Activated naive CD8-positive, alpha-beta T cell treated with anti-CD3 and anti-CD28 coated beads, Interleukin-2, amount 10 ng/mL, durations not matched to agents 7 days and 5 days (primary cell): Measurements from ENCODE around the gene BNIP3. TPM values are rescaled to one million over a fixed set of nuclear protein-coding genes. Genes with fewer than 3 reads are reported as not detected.
"Not testable (repeated sequence)": the region's sequence is repeated elsewhere in the genome, so short reads cannot be mapped to it uniquely, and the experiment has no call there.

ENCODE experiments used
- ATAC-seq: fragments of 150-1000 bp; cut with Tn5 transposase; one replicate; pipeline ENCODE4 v1.10.0; 2021; ENCODE audit warnings: low read depth, moderate library complexity
- POLR2A ChIA-PET: fragments of 350-600 bp; sonication (Branson Sonifier 250); formaldehyde crosslinking; loops from one replicate; lab custom pipeline; 2021; ENCODE audit warnings: antibody characterized with exemption; lab: Charles Lee
- DNase-seq: peaks from one replicate; pipeline ENCODE4 v3.0.0; 2021
- H3K27ac Mint-ChIP-seq: one replicate; pipeline ENCODE4 v1.8.0; 2022; ENCODE audit warnings: mild to moderate bottlenecking, mixed read lengths
- H3K27me3 Mint-ChIP-seq: one replicate; pipeline ENCODE4 v1.8.0; 2022; ENCODE audit warnings: mild to moderate bottlenecking, moderate library complexity, mixed read lengths
- H3K36me3 Mint-ChIP-seq: one replicate; pipeline ENCODE4 v1.8.0; 2021; ENCODE audit warnings: mild to moderate bottlenecking, mixed read lengths
- H3K4me1 Mint-ChIP-seq: one replicate; pipeline ENCODE4 v1.8.0; 2021; ENCODE audit warnings: mixed read lengths
- H3K4me3 Mint-ChIP-seq: one replicate; pipeline ENCODE4 v1.8.0; 2022; ENCODE audit warnings: mild to moderate bottlenecking, moderate library complexity, mixed read lengths
- H3K9me3 Mint-ChIP-seq: one replicate; pipeline ENCODE4 v1.8.0; 2021; ENCODE audit warnings: mixed read lengths
- total RNA-seq, 2 experiments: library from RNA; stranded (reverse); gene quantifications; one replicate each; pipeline ENCODE4 v1.2.3, GENCODE V29; 2021

The BNIP3 gene
- total RNA-seq, 2 experiments from 2014 or later: 67.0 to 69.4 TPM

DNA sequence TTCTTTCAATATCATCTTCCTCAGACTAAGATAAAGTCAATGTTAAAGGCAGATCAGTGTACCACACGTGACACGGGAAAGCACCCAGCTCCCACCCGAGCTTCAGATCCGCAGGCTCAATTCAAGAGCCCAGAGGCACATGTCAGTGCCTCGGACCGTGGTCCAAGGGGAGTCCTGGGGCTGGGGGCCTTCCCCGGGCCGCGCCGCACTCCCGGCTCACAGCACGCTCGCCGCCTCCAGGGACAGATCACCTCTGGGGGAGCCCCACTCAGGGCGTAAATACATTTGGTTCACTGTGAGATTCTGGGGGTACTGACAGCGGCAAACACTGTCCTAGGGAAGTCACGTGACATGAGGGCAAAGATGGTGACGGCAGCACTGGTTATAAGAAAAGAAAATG lies 10.8 kb downstream of the BNIP3 start:
- no peaks in the 10 kb centered on the region for H3K27me3 Mint-ChIP-seq
- no peak for DNase-seq
- peaks cover 37% of the 10 kb centered on the region for H3K4me1 Mint-ChIP-seq
- no peaks in the 10 kb centered on the region for H3K9me3 Mint-ChIP-seq
- POLR2A ChIA-PET: interaction anchor here (0.6 kb wide), 1 partner anchor 64 kb away, joined by 3 read pairs; no protein-coding TSS in a partner anchor
- ATAC-seq: no peak
- no peak overlapping the region for H3K4me3 Mint-ChIP-seq
- H3K27ac Mint-ChIP-seq: peak overlapping the region; percentile 62
- peaks cover 30% of the 10 kb centered on the region for H3K36me3 Mint-ChIP-seq

DNA sequence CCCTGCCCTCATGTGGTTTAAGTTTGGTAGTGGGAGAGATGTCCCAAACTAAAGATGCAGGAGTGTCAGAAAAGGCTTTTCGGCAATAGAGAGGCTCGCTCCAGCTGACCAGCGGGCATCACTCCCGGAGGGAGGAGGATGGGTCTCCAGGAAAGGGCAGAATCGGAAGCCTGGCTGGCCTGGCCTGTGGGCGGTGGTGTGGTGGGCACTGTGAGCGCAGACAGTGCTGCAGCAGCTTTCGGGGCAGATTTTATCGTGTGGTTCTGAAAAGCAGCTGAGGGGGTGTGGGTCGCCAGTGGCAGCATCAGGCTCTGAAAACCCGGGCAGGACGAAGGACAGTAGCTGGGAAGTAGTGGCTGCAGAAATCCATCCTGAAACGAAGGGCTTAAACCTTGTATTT lies 12.8 kb downstream of the BNIP3 start:
- peaks cover 34% of the 10 kb centered on the region for H3K4me1 Mint-ChIP-seq
- H3K27me3 Mint-ChIP-seq: no peaks in the 10 kb centered on the region
- no peak overlapping the region for H3K4me3 Mint-ChIP-seq
- H3K27ac Mint-ChIP-seq: no peak overlapping the region
- no peaks in the 10 kb centered on the region for H3K9me3 Mint-ChIP-seq
- H3K36me3 Mint-ChIP-seq: peaks cover 31% of the 10 kb centered on the region
- ATAC-seq (no peak), DNase-seq (no peak)
- POLR2A ChIA-PET: no interaction called here

DNA sequence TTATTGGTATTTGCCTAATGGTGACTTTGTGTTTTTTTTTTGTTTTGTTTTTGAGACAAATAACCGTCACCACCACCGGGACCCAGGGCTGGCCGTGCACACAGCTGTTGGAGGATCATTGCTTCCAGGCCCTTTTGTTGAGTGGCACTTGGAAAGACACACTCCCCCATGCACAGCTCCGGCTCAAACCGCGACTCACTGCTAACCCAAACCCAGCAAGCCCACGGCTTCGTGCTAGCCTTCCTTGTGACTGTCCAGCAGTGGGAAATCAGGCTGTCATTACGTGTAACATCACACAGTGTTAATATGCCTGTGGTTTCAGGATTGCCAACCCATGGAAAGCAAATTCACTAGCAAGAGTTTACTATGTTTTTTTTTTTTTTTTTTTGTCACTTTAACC lies 17.4 kb downstream of the BNIP3 start:
- H3K4me1 Mint-ChIP-seq: peaks cover 16% of the 10 kb centered on the region
- peak overlapping the region; percentile 42 for H3K27ac Mint-ChIP-seq
- H3K9me3 Mint-ChIP-seq: no peaks in the 10 kb centered on the region
- H3K36me3 Mint-ChIP-seq: peaks cover 17% of the 10 kb centered on the region
- DNase-seq (no peak), ATAC-seq (no peak)
- H3K4me3 Mint-ChIP-seq: no peak overlapping the region
- no peaks in the 10 kb centered on the region for H3K27me3 Mint-ChIP-seq
- POLR2A ChIA-PET: interaction anchor here (0.6 to 1.4 kb wide), 3 partner anchors 17 to 444 kb away, joined by 3 to 7 read pairs (median 4); partner anchors contain the start of genes BNIP3 and PPP2R2D

DNA sequence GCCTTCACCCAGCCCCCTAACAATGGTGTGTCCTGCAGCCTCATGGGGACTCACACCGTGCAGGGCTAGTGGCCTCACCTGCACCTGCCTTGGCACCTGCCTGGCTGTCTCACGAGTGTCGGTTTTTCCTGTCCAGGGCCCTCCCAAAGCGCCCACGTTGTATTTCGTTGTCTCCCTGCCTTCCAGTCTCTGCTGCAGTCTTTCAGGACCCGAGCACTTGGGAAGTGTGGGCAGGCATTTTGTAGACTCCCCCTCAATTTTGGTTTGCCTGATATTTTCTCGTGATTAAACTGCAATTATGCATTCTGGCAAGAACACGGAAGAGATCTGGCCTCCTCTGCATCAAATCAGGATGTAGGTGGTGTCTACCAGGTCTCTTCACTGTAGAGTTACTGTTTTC lies 17.9 kb downstream of the BNIP3 start:
- POLR2A ChIA-PET: no interaction called here
- no peak overlapping the region for H3K4me3 Mint-ChIP-seq
- H3K36me3 Mint-ChIP-seq: peaks cover 15% of the 10 kb centered on the region
- no peaks in the 10 kb centered on the region for H3K9me3 Mint-ChIP-seq
- no peaks in the 10 kb centered on the region for H3K27me3 Mint-ChIP-seq
- H3K4me1 Mint-ChIP-seq: peaks cover 16% of the 10 kb centered on the region
- ATAC-seq: no peak
- H3K27ac Mint-ChIP-seq: peak overlapping the region; percentile 11
- DNase-seq: no peak

DNA sequence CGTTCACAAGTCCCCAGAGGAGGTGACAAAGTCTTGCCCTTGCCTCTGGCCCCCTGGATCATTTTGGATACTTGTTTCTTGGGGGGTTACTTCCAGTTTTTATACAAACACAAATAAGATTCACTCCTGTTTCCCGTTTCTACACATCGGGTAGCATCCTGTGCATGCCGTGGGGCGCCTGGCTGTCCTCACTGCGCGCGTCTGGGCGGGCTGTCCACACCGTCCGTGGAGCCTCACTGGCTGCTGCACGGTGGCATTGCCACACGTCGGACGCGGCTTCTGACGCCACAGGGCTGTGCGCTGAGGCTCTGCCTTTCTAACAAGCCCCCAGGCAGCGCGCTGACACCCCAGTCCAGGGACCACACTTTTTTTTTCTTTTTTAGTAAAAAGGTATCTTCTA lies 18.4 kb downstream of the BNIP3 start:
- peaks cover 12% of the 10 kb centered on the region for H3K36me3 Mint-ChIP-seq
- H3K27me3 Mint-ChIP-seq: no peaks in the 10 kb centered on the region
- H3K4me1 Mint-ChIP-seq: peaks cover 16% of the 10 kb centered on the region
- POLR2A ChIA-PET: no interaction called here
- DNase-seq: no peak
- no peak overlapping the region for H3K27ac Mint-ChIP-seq
- no peaks in the 10 kb centered on the region for H3K9me3 Mint-ChIP-seq
- ATAC-seq: no peak
- H3K4me3 Mint-ChIP-seq: no peak overlapping the region

DNA sequence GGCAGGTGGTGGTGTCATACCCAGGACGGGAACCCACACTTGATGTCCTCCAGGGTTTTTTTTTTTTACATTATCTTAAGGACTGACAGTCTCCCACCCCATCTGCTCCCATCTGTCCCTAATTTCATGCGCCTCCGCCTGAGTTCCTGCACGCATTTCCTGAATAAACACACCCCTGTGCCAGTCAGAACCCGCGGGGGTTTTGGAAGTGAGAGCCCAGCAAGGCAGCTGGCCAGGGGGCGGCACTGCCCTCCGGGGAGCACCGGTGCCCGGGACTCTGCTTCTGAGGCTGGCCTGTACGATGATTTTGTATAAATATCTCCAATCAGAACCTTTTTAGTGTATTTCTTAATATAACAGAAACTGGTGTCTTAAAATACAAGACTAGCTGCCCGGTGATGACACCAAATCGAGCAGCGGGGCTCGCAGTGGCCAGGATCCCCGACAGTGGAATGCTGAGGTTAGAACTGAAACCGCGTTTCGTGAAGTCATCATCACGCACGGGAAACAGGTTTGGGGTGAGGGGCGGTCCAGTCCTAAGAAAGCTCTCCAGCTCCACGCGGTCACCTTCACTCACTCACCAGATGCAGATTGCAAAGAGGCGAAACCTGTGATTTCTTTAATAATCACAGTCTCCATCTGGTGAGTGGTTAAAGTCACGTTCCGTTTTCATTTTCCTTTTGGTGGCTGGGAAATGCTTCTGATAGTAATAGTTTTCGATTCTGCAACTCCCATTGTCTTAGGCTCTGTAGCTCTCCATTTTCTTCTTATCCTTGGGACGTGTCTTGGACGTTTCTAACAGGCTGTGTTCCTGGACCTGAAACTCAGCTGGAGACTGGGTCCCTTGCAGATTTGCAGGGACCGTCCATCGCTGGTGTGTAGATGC lies 19.7 kb downstream of the BNIP3 start:
- Mint-ChIP-seq H3K4me1 (peaks cover 18% of the 10 kb centered on the region), H3K27ac (no peak overlapping the region), H3K36me3 (peaks cover 16% of the 10 kb centered on the region), H3K4me3 (peak overlapping the region; percentile 37), H3K9me3 (no peaks in the 10 kb centered on the region), H3K27me3 (no peaks in the 10 kb centered on the region)
- POLR2A ChIA-PET: no interaction called here
- ATAC-seq (no peak), DNase-seq (no peak)

DNA sequence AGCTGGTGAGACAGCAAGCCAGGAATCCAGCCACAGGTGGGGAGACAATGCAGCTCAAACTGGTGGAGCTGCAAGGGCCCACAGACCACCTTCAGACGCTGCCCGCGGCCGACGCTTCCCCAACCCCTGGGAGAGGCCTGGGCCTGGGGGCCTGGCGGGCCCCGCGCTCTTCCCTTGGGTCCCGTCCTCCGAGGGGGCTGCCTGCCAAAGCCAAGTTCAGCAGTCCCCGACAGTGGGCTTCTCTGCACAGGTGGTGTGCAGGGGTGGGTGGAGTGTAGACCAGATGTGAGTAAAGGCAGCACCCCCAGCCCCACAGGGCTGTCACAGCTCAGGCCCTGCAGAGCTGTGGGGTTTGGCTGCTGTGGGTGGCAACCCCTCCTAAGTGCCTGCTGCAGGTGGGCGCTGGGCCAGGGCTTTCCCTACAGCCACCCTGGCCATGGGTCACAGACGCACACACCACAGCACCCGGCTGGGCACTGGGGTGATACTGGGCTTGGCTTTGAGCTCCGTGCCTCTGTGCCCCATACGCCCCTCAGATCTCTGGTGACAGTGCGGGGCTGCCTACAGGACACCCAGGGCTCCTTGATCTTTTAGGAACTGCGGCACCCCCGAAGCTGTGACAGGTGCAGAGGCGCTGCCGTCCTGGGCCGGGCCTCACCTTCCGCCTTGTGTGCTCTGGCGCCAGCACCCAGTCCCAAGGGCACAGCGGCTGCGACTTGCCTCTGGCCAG lies 20.5 kb downstream of the BNIP3 start:
- Mint-ChIP-seq H3K36me3 (peaks cover 17% of the 10 kb centered on the region), H3K4me1 (peaks cover 18% of the 10 kb centered on the region), H3K4me3 (no peak overlapping the region), H3K27ac (no peak overlapping the region), H3K27me3 (no peaks in the 10 kb centered on the region), H3K9me3 (no peaks in the 10 kb centered on the region)
- ATAC-seq (no peak), DNase-seq (no peak)
- POLR2A ChIA-PET: no interaction called here

DNA sequence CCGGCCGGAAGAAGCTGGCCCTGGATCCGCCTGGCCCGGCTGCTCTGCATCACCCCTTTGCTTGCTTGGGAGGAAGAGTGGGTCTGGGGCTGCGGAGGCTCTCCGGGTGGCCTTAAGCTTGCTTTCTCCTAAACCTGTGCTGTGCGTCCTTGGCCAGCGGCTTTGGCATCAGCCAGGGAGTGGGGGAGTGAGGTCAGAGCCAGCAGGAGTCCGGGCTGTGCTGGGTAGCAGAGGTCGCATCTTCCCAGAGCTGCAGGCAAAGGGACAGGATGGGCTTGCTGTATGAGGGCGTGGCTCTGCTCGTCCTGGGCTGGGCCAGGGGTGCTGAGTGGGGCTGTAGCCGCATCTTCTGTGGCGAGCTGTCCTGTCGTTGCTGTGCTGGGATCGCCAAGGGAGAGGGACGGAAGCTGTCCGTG lies 21.1 kb downstream of the BNIP3 start:
- Mint-ChIP-seq H3K36me3 (peaks cover 18% of the 10 kb centered on the region), H3K27ac (no peak overlapping the region), H3K9me3 (no peaks in the 10 kb centered on the region), H3K4me1 (peaks cover 14% of the 10 kb centered on the region), H3K4me3 (no peak overlapping the region), H3K27me3 (no peaks in the 10 kb centered on the region)
- DNase-seq: no peak
- POLR2A ChIA-PET: no interaction called here
- ATAC-seq: no peak

DNA sequence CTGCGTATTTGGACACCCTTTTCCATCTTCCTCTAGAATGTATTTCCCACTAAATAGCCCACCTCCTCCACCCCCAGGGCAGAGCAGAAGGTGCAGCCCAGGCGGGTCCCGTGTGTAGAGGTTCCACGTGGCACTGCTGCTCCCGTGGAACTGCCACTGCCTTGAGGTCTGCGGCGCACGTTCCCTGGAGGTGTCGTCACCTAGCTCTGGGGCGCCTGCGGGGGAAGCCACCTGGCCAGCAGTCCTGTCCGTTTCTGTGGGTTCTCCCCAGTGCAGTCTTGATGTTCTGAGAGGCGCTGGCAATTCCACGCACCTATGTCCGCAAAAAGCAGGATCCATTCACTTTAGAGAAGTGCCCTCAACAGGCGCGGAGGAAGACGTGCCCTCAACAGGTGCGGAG lies 21.9 kb downstream of the BNIP3 start:
- no peak for DNase-seq
- Mint-ChIP-seq H3K27me3 (no peaks in the 10 kb centered on the region), H3K27ac (no peak overlapping the region), H3K9me3 (no peaks in the 10 kb centered on the region), H3K4me3 (no peak overlapping the region), H3K4me1 (peaks cover 9% of the 10 kb centered on the region), H3K36me3 (peaks cover 22% of the 10 kb centered on the region)
- POLR2A ChIA-PET: no interaction called here
- no peak for ATAC-seq

DNA sequence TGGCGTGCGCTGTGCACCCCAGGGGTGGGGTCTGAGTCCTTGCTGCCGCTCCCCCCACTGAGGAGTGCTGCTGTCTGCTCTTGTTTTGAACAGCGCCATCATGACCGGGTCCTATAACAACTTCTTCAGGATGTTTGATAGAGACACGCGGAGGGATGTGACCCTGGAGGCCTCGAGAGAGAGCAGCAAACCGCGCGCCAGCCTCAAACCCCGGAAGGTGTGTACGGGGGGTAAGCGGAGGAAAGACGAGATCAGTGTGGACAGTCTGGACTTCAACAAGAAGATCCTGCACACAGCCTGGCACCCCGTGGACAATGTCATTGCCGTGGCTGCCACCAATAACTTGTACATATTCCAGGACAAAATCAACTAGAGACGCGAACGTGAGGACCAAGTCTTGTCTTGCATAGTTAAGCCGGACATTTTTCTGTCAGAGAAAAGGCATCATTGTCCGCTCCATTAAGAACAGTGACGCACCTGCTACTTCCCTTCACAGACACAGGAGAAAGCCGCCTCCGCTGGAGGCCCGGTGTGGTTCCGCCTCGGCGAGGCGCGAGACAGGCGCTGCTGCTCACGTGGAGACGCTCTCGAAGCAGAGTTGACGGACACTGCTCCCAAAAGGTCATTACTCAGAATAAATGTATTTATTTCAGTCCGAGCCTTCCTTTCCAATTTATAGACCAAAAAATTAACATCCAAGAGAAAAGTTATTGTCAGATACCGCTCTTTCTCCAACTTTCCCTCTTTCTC lies 26.0 kb downstream of the BNIP3 start:
- H3K4me1 Mint-ChIP-seq: peaks cover 2% of the 10 kb centered on the region
- H3K27me3 Mint-ChIP-seq: no peaks in the 10 kb centered on the region
- no peak overlapping the region for H3K27ac Mint-ChIP-seq
- H3K9me3 Mint-ChIP-seq: no peaks in the 10 kb centered on the region
- DNase-seq: no peak
- peaks cover 25% of the 10 kb centered on the region for H3K36me3 Mint-ChIP-seq
- no peak overlapping the region for H3K4me3 Mint-ChIP-seq
- no peak for ATAC-seq
- POLR2A ChIA-PET: no interaction called here

DNA sequence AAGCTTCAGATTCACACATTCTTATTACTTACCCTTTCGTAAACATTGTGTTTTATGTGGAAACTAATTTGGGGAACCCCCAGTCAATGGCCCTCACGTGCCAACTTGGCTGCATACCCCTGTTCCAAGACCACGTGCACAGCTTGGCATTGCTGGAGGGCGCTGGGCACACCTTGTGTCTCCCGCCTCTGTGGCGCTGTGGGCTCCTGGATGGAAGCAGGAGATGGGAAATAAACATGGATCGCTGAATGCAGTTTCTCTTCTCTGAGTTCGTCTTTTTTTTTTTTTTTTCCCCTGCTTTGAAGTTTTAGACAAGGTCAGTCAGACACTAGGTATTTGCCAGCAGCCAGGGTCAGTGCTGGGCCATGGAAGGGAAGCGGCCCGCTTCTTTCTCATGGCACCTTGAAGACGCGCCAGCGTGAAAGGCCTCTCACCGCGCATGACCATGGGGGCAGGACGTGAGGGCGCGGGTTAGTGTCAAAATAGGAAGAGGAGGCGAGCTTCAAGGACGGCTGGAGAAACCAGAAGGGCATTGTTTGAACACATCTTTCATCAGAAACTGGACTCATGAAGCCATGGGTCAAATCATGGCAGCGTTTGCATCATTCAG lies 27.3 kb downstream of the BNIP3 start:
- DNase-seq (no peak), ATAC-seq (no peak)
- Mint-ChIP-seq H3K9me3 (no peaks in the 10 kb centered on the region), H3K27ac (no peak overlapping the region), H3K4me3 (no peak overlapping the region), H3K36me3 (peaks cover 26% of the 10 kb centered on the region), H3K4me1 (peaks cover 2% of the 10 kb centered on the region), H3K27me3 (no peaks in the 10 kb centered on the region)
- POLR2A ChIA-PET: interaction anchor here (0.6 kb wide), 1 partner anchor 26 kb away, joined by 3 read pairs; no protein-coding TSS in a partner anchor

DNA sequence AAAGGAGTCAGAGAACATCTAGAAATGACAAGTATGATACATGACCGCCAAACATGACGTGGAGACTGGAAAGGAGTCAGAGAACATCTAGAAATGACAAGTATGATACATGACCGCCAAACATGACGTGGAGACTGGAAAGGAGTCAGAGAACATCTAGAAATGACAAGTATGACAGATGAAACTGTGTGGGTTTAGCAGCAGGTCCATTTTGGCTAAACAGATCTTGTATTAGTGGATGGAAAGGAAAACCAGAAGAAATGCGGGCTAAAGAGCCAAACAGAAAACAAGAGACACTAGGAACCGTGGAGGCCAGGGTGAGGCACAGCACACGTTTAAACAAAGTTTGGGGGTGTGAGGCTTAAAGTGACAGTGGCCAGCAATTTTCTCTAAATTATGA lies 31.8 kb downstream of the BNIP3 start:
- H3K27ac Mint-ChIP-seq, POLR2A ChIA-PET, H3K4me3 Mint-ChIP-seq, H3K9me3 Mint-ChIP-seq, H3K27me3 Mint-ChIP-seq, DNase-seq, ATAC-seq, H3K4me1 Mint-ChIP-seq: not testable (repeated sequence)
- H3K36me3 Mint-ChIP-seq: peaks cover 19% of the 10 kb centered on the region
